WI38 (cell line): ENCODE measurements around the gene LRRC43.

ENCODE experiments used
- H3K4me3 ChIP-seq: 2 replicates; pipeline ENCODE4 v1.5.1; 2011; ENCODE audit warnings: low read depth, mild to moderate bottlenecking, control low read depth, low read length
- CTCF ChIP-seq: IDR thresholded peaks from 2 replicates; pipeline ENCODE4 v1.5.1; 2012; ENCODE audit warnings: low read depth, mild to moderate bottlenecking, control low read depth, low read length

Gene LRRC43

DNA sequence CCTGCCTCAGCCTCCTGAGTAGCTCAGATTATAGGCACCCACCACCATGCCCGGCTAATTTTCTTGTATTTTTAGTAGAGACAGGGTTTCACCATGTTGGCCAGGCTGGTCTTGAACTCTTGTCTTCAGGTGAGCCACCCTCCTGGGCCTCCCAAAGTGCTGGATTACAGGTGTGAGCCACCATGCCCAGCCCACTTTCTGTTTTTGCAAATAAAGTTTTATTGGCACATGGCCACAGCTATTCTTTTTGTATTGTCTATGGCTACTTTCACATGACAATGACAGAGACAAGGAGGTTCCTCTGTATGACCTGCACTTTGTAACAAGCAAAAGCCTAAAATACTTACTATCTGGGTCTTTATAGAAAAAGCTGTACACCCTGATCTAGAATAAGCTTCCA, 62.6 kb downstream of the LRRC43 start:
- no peak for TF ChIP-seq CTCF
- H3K4me3 ChIP-seq: no peak overlapping the region

DNA sequence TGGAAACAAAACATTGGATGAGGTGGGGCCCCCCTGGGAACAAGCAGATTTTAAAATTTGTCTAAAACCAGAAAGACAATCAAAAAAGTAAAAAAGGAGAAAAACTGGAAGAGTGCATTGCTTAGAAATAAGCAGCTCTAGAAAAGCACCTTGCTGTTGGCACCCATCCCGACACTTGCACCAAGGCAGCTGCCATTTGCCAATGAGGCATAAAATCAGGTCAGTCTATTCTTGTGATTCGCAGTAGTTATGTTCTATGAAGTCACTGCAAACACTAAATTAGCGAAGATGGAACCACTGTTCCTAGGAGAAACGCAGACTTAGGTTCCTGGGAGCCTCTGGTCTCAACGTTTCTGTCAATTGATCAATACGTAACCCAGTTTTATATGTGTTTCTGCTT, 67.1 kb downstream of the LRRC43 start:
- H3K4me3 ChIP-seq: no peak overlapping the region
- no peak for TF ChIP-seq CTCF

DNA sequence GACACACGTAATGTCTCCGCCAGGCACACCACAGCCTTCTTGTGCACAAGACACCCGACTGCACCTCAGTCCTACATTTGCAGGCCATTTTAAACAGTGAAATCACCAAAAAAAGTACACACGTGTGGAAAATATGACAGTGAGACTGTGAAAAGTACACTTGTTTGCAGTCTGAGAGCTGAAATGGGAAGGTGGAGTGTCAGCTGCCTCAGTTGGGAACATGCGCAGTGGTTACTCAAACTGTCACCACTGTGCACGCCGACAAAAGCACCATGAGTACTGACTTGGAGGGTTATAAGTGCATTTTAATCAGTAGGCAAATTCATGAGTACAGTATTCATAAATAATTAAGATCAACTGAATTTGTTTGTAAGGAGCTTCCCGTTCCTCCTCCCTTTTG, 67.6 kb downstream of the LRRC43 start:
- no peak for TF ChIP-seq CTCF
- H3K4me3 ChIP-seq: no peak overlapping the region
